GM21619 (cell line): ENCODE measurements around the gene ITPR2.

ENCODE experiments used
- ATAC-seq: cut with Tn5 transposase; IDR thresholded peaks from one replicate; pipeline ENCODE4 v1.9.1; 2021; ENCODE audit not compliant: unreplicated experiment

The ITPR2 gene

DNA sequence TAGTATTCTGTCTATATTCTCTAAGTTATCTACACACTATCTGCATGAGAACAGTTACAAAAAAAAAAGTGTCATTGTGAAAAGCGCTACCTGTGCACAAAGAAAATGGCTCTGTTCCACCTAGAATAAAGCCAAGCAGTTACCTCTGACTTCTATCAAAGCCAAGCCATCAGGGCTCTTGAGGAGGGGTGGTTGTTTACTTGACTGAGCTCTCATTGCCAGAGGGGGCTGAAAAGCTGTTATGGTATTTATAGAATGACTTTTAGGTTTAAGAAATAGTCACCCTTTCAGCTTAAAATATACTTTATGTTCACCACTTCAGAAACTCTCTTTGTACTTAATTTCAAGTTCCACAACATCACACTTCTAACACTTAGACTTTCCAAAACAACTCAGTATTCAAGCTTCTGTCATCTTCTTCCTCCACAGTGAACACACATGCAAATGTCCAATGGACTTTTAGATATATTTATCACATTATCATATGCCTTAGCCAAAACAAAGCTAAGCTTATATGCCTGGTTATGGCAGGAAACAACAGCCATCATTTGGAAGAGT lies 7.5 kb downstream of the ITPR2 start:
- peak; percentile 44 for ATAC-seq

- no peak for ATAC-seq
Measured at GRCh38 chr12:26823390-26823789, 9.6 kb downstream of the ITPR2 start.

GRCh38 chr12:26822026-26822425 lies 11.0 kb downstream of the ITPR2 start:
- ATAC-seq: no peak

DNA sequence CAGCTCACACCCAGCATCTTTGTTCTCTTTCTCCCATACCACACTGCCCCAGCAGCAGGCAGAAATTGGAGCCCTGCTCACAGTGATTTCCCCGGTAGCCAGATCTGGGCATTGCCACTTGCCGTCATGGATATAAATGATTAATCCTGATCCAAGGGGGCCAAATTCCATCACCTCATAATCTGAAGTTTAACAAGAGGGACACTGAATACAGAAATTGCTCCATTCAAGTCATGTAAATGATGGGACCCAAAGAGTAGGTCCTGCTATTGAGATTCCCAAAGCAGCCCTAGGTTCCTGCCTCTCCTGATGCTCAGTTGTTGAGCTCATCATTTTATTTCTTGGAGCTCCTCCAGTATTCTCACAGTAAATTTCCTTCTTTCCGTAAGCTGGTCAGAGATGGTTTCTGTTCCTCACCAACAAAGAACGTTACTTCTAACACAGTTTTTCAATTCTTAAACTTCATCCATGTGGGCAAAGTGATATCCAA lies 11.7 kb downstream of the ITPR2 start:
- ATAC-seq: no peak

DNA sequence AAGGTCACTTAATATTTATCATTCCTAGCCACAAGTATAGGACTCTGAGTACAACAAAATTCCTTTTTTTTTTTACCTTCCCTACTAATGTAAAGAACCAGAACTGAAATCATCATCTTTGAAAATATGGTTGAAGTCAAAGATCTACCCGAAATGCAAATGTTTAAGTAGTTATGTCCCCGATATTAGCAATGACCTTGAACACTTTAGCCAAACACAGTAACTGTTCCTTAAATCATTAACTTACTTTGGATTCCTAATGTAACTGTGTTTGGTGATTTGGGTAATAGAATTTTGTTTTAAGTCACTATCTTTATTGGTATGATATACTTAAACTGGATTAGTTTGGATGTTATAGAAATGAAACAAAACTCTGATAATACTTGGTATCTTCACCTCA lies 14.4 kb downstream of the ITPR2 start:
- ATAC-seq: no peak

DNA sequence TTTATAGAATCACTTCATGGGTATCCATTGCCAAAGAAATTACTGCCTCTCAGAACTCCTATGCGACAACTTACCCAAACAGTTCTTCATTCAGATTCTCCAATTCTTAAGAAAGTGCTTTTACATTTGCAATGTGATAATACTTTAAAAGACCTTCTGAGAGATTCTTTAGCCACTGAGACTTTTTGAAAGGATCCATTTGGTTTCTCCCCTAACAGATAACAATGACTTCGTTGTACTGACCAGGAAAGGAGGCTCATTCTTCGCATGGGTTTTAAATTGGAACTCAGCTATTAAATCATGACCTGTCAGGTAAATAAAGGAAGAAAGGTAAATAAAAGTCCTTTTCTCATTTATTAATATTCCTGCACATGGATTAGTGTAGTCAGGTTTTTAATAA lies 14.8 kb downstream of the ITPR2 start:
- ATAC-seq: no peak

DNA sequence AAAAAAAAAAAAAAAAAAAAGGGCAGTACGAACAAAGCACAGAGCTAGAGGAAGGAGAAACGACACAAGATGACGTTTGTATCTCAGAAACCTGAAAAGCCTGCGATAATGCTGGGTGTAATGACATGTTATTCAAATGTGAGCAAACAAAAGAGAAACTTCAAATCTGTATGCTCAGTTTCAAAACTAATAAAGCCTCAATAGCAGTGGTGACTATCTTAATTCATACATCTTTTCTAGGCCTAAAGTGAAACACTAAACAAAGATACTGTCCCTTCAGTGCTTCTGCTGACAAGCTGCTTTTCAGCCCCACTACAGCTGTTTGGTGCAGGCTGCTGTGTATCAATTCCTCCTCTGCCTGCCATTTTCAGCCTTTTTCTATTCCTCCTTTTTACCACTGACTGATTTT lies 15.8 kb downstream of the ITPR2 start:
- peak; percentile 91 for ATAC-seq

GRCh38 chr12:26813812-26814211 lies 19.2 kb downstream of the ITPR2 start:
- ATAC-seq: no peak

DNA sequence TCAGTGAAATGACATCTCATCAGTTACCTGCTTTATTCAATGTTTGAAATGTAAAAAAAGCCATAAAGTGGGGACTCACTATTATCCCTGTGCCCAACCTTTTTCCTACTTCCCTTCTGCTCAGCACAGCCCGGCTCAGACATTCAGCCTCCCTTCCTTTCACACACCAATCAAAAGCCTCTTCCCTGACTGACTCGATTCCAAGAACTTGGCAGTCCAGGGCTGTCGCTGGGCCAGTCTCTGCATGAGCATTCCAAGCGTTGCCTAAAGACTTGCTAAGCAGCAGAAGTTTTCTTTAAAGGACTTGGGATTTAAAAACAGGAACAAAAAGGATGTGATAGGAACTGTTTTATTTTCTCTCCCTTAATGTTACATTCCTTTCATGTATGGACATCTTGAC lies 22.7 kb downstream of the ITPR2 start:
- no peak for ATAC-seq

GRCh38 chr12:26809611-26810285 lies 23.2 kb downstream of the ITPR2 start:
- ATAC-seq: no peak

- ATAC-seq: no peak
Measured at GRCh38 chr12:26808766-26809476, 24.1 kb downstream of the ITPR2 start.

- no peak for ATAC-seq
Measured at GRCh38 chr12:26807292-26807691, 25.7 kb downstream of the ITPR2 start.

DNA sequence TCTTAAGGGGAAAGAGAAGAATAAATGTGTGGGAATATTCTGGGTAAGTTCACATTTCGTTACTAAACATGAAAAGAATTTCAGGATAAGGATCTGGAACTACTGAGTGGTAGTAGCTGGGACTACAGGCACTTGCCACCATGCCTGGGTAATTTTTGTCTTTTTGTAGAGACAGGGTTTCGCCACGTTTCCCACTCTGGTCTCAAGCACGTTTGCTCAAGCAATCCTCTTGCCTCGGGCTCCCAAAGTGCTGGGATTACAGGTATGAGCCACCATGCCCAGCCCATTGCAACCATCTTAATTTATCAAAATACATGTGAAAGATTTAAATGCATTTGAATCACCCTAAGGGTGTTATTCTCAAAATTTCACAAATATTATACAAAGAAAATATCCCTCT lies 26.4 kb downstream of the ITPR2 start:
- ATAC-seq: no peak

- no peak for ATAC-seq
Measured at GRCh38 chr12:26805401-26805971, 27.5 kb downstream of the ITPR2 start.

GRCh38 chr12:26803552-26803951 lies 29.4 kb downstream of the ITPR2 start:
- ATAC-seq: no peak

DNA sequence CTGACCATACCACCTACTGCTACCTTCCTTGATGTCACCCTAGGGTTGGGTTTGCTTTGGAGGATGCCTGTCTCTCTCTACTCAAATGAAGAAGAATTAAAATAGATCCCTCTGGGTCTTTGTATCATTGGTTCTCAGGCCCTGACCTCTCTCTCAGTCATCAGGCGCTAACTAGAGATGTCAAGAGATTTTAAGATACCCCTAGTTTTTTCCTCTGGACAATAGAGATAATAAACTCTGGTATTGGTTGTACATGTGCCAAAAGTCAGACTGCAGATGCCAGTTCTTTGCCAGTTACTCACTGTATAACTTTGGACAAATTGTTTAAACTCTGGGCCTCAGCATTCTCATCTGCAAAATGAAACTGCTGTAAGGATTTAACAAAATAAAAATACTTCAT lies 31.5 kb downstream of the ITPR2 start:
- no peak for ATAC-seq

GRCh38 chr12:26800858-26801257 lies 32.1 kb downstream of the ITPR2 start:
- no peak for ATAC-seq

GRCh38 chr12:26800347-26800746 lies 32.6 kb downstream of the ITPR2 start:
- no peak for ATAC-seq

- ATAC-seq: no peak
Measured at GRCh38 chr12:26799741-26800140, 33.3 kb downstream of the ITPR2 start.

DNA sequence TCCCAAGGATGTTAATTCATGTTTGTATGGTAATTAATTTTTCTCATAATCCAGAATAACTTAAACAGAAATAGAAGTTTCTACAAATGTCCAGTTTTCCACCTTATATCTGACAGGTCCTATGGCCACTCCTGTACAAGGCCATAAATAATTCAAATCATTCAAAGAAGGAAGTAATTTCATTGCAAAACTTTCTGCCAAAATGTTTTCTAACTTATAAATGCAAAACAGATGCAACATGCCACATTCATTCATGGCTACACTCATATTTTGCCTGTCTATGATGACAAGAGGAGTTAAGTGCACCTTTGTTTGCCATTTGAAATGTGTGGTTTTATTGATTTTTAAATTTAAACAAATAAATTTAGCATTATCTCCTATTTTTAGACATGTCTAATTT lies 34.4 kb downstream of the ITPR2 start:
- ATAC-seq: no peak

DNA sequence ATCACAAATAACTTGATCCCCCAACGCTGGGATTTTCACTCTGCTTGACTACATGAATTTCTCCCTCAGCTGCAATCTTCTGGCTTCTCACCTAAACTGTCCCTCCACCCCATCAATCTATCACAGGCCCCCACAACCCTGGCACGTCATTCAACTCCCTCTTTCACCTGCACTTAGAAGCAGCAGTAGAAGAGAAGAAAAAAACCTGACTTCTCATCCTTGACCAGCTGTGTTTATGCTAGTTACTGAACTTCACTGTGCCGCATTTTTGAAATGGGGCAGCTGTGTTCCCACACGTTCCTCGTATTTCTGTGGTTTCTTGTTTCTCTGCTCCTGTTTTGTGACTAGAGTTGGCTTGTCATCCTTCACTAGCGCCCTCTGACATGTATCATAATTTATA lies 35.0 kb downstream of the ITPR2 start:
- peak; percentile 57 for ATAC-seq

DNA sequence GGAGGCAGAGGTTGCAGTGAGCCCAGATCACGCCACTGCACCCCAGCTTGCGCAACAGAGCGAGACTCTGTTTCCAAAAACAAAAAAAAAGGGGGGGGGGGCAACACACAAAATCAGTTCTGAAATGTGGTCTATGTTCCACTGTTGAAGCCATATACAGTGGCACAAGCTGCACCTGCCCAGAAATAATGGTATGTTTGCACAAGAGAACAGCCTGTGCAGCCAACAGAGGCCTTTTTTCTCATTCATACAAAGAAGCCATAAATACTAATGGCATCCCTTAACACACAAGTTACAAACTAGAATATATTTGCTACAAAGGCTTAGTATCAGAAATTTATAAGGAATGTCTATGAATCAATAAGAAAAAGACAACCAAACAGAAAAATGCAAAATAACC lies 37.1 kb downstream of the ITPR2 start:
- no peak for ATAC-seq
